Measurements from ENCODE around the gene TMEM140. TPM values are rescaled to one million over a fixed set of nuclear protein-coding genes. Genes with fewer than 3 reads are reported as not detected.
A peak's percentile ranks its signal among the peaks of the same experiment; 100 is the strongest.

TMEM140 gene
- polyA plus RNA-seq, 1 donor (not counting 4 experiments of a cell fraction or from before 2014, with no cell fraction given), result 0.17 TPM

DNA sequence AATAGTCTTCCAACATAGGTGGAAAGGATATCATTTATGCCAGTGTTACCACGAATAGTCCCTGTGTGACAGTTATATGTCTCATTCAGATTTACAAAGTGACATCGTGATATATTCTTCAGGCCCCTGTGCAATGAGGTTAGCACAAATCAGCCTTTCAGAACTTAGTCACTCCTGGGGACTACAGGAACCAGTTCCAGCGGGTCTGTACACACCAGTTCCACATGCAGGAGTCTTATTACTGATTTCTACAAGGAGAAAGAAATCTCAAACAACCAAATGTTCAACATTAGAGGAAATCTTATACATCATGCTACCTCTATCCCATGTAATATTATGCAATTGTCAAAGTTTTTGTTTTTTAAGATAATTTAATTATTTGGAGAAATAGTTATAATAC, 67.8 kb downstream of the TMEM140 start:
- peaks cover 6% of the 10 kb centered on the region for H3K79me2 ChIP-seq (ENCODE audit: control insufficient read depth, insufficient read depth, low read length)
- dilution Hi-C loops (cut with MboI; ENCODE audit: extremely low pct_ligation_motif_present, low sequenced_read_pairs), result no loop called here

More for the DNA sequence above, 67.8 kb downstream of the TMEM140 start:
- Histone ChIP-seq H3K9ac (ENCODE audit: control insufficient read depth, extremely low read depth, insufficient read depth, low read length) (no peak overlapping the region), H4K20me1 (ENCODE audit: control insufficient read depth, extremely low read depth, insufficient read depth, low read length) (no peaks in the 10 kb centered on the region), H3K4me2 (ENCODE audit: control insufficient read depth, extremely low read depth, insufficient read depth, low read depth, low read length) (no peak overlapping the region), H3K27ac (ENCODE audit: control insufficient read depth, insufficient read depth, low read length) (no peak overlapping the region), H2AFZ (ENCODE audit: control insufficient read depth, low read length) (peak overlapping the region; percentile 37), H3K9me1 (ENCODE audit: control insufficient read depth, extremely low read depth, insufficient read depth, low read length) (no peaks in the 10 kb centered on the region), H3K9me3 (ENCODE audit: control insufficient read depth, low read depth, low read length) (no peaks in the 10 kb centered on the region), H3K36me3 (ENCODE audit: control insufficient read depth in 2 of 2, extremely low read depth in 1 of 2, insufficient read depth in 2 of 2, low read length in 2 of 2) (no peaks in the 10 kb centered on the region), H3K4me3 (ENCODE audit: control insufficient read depth in 2 of 3, extremely low read depth in 1 of 3, insufficient read depth in 2 of 3, low read depth in 1 of 3, low read length in 3 of 3) (no peak overlapping the region), H3K27me3 (ENCODE audit: control insufficient read depth, extremely low read depth, insufficient read depth, low read length) (no peaks in the 10 kb centered on the region), H3K4me1 (ENCODE audit: control insufficient read depth, extremely low read depth, insufficient read depth, low read length) (peaks cover 24% of the 10 kb centered on the region)
- FAIRE-seq, result no peak
- DNase-seq (ENCODE audit: low read depth, low spot score), result no peak
- TF ChIP-seq, protein P1, sequence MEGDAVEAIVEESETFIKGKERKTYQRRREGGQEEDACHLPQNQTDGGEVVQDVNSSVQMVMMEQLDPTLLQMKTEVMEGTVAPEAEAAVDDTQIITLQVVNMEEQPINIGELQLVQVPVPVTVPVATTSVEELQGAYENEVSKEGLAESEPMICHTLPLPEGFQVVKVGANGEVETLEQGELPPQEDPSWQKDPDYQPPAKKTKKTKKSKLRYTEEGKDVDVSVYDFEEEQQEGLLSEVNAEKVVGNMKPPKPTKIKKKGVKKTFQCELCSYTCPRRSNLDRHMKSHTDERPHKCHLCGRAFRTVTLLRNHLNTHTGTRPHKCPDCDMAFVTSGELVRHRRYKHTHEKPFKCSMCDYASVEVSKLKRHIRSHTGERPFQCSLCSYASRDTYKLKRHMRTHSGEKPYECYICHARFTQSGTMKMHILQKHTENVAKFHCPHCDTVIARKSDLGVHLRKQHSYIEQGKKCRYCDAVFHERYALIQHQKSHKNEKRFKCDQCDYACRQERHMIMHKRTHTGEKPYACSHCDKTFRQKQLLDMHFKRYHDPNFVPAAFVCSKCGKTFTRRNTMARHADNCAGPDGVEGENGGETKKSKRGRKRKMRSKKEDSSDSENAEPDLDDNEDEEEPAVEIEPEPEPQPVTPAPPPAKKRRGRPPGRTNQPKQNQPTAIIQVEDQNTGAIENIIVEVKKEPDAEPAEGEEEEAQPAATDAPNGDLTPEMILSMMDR (optimal IDR thresholded peaks at IDR 0.05 in 1 of 3, IDR thresholded peaks at IDR 0.05 in 1 of 3, conservative IDR thresholded peaks at IDR 0.05 in 1 of 3; ENCODE audit: extremely low read depth in 1 of 3, insufficient read depth in 2 of 3, low read length in 3 of 3), result no peak
- TF ChIP-seq EZH2 (IDR thresholded peaks at IDR 0.05; ENCODE audit: low read length), result no peak

Small RNA genes within 50 kb of the gene (small RNA-seq; reads per million reads assigned to genes)
- 0 to 1.0 (median 1.0) reads per million in 3 experiments for gene MIR6509 (ENCODE audit: insufficient read length in 3 of 3, low read depth in 3 of 3, low replicate concordance in 1 of 3)

Other genes starting within 250 kb of the TMEM140 start
- gene AGBL3, start 161.6 kb upstream of the TMEM140 start, polyA plus RNA-seq, result 0.53 to 0.97 TPM (median 0.57 TPM) in 3 replicates
- gene CYREN, start 22.6 kb downstream of the TMEM140 start, polyA plus RNA-seq, result 33.7 to 48.2 TPM (median 41.7 TPM) in 3 replicates
- gene WDR91, start 63.5 kb downstream of the TMEM140 start, polyA plus RNA-seq, result 19.1 to 34.6 TPM (median 22.5 TPM) in 3 replicates
- gene STRA8, start 85.8 kb downstream of the TMEM140 start, polyA plus RNA-seq, result not detected in 3 replicates